Measurements from ENCODE around the gene ATXN10.

ATXN10 gene

DNA sequence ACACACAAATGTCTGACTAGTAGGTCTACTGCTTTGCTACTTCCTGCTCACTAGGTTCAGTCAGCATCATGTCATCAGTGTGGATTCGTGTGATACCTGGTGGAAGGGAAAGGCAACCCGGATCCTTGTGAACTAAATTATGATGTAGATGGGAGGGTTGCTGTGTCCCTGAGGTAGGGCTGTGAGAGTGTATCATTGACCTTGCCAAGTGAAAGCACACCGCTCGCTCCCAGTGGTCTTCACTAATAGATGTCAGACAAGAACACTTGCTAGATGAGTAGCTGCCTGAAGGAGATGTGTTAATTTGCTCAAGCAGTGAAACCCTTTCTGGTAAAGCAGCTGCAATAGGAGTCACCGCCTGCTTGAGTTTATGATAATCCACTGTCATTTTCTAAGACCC is 185.9 kb downstream of the ATXN10 start:
- Histone ChIP-seq H3K4me1 (ENCODE audit: insufficient read depth, poor library complexity, severe bottlenecking) (no peaks in the 10 kb centered on the region), H3K27ac (ENCODE audit: poor library complexity, severe bottlenecking) (no peak overlapping the region), H3K27me3 (ENCODE audit: insufficient read depth, poor library complexity, severe bottlenecking) (no peaks in the 10 kb centered on the region), H3K4me3 (ENCODE audit: severe bottlenecking) (no peak overlapping the region), H3K9me3 (ENCODE audit: severe bottlenecking) (peaks cover 2% of the 10 kb centered on the region), H3K36me3 (ENCODE audit: low read depth) (peaks cover 8% of the 10 kb centered on the region)
- DNase-seq (ENCODE audit: low spot score) (no peak), ATAC-seq (ENCODE audit: low read depth) (no peak)
- TF ChIP-seq, protein P1, sequence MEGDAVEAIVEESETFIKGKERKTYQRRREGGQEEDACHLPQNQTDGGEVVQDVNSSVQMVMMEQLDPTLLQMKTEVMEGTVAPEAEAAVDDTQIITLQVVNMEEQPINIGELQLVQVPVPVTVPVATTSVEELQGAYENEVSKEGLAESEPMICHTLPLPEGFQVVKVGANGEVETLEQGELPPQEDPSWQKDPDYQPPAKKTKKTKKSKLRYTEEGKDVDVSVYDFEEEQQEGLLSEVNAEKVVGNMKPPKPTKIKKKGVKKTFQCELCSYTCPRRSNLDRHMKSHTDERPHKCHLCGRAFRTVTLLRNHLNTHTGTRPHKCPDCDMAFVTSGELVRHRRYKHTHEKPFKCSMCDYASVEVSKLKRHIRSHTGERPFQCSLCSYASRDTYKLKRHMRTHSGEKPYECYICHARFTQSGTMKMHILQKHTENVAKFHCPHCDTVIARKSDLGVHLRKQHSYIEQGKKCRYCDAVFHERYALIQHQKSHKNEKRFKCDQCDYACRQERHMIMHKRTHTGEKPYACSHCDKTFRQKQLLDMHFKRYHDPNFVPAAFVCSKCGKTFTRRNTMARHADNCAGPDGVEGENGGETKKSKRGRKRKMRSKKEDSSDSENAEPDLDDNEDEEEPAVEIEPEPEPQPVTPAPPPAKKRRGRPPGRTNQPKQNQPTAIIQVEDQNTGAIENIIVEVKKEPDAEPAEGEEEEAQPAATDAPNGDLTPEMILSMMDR (IDR thresholded peaks at IDR 0.05; ENCODE audit: poor library complexity, severe bottlenecking), result no peak

- no peaks in the 10 kb centered on the region for H3K9me3 ChIP-seq (ENCODE audit: severe bottlenecking)
- peak; percentile 52; the same call in 1 of the 3 replicates for ATAC-seq (ENCODE audit: low read depth)
- peaks cover 4% of the 10 kb centered on the region for H3K4me1 ChIP-seq (ENCODE audit: insufficient read depth, poor library complexity, severe bottlenecking)
- no peak for DNase-seq (ENCODE audit: low spot score)
- H3K27ac ChIP-seq (ENCODE audit: poor library complexity, severe bottlenecking), result no peak overlapping the region
- TF ChIP-seq, protein P1 (IDR thresholded peaks at IDR 0.05; ENCODE audit: poor library complexity, severe bottlenecking), result no peak
- no peak overlapping the region for H3K4me3 ChIP-seq (ENCODE audit: severe bottlenecking)
- 0 out of 2 replicates have a peak, but pooled peaks cover 4% of the 10 kb centered on the region for H3K36me3 ChIP-seq (ENCODE audit: low read depth)
- no peaks in the 10 kb centered on the region for H3K27me3 ChIP-seq (ENCODE audit: insufficient read depth, poor library complexity, severe bottlenecking)
These were observed 187.9 kb downstream of the ATXN10 start for GRCh38 chr22:45859231-45860161.

- Histone ChIP-seq H3K36me3 (ENCODE audit: low read depth) (no peaks in the 10 kb centered on the region), H3K27me3 (ENCODE audit: insufficient read depth, poor library complexity, severe bottlenecking) (no peaks in the 10 kb centered on the region), H3K9me3 (ENCODE audit: severe bottlenecking) (no peaks in the 10 kb centered on the region), H3K4me3 (ENCODE audit: severe bottlenecking) (no peak overlapping the region), H3K4me1 (ENCODE audit: insufficient read depth, poor library complexity, severe bottlenecking) (peaks cover 4% of the 10 kb centered on the region), H3K27ac (ENCODE audit: poor library complexity, severe bottlenecking) (no peak overlapping the region)
- TF ChIP-seq, protein P1 (IDR thresholded peaks at IDR 0.05; ENCODE audit: poor library complexity, severe bottlenecking), result no peak
- DNase-seq (ENCODE audit: low spot score) (no peak), ATAC-seq (ENCODE audit: low read depth) (no peak)
These were observed 188.6 kb downstream of the ATXN10 start for GRCh38 chr22:45860201-45860600.

GRCh38 chr22:45861259-45861658 is 189.6 kb downstream of the ATXN10 start:
- ATAC-seq (ENCODE audit: low read depth) (no peak), DNase-seq (ENCODE audit: low spot score) (no peak)
- peaks cover 4% of the 10 kb centered on the region for H3K4me1 ChIP-seq (ENCODE audit: insufficient read depth, poor library complexity, severe bottlenecking)
- TF ChIP-seq, protein P1 (IDR thresholded peaks at IDR 0.05; ENCODE audit: poor library complexity, severe bottlenecking), result no peak
- no peak overlapping the region for H3K27ac ChIP-seq (ENCODE audit: poor library complexity, severe bottlenecking)
- no peaks in the 10 kb centered on the region for H3K9me3 ChIP-seq (ENCODE audit: severe bottlenecking)
- H3K27me3 ChIP-seq (ENCODE audit: insufficient read depth, poor library complexity, severe bottlenecking), result peaks cover under 1% of the 10 kb centered on the region
- no peaks in the 10 kb centered on the region for H3K36me3 ChIP-seq (ENCODE audit: low read depth)
- no peak overlapping the region for H3K4me3 ChIP-seq (ENCODE audit: severe bottlenecking)

All from RWPE2 (cell line).